ENCODE results near the gene EEFSEC.

Gene EEFSEC

DNA sequence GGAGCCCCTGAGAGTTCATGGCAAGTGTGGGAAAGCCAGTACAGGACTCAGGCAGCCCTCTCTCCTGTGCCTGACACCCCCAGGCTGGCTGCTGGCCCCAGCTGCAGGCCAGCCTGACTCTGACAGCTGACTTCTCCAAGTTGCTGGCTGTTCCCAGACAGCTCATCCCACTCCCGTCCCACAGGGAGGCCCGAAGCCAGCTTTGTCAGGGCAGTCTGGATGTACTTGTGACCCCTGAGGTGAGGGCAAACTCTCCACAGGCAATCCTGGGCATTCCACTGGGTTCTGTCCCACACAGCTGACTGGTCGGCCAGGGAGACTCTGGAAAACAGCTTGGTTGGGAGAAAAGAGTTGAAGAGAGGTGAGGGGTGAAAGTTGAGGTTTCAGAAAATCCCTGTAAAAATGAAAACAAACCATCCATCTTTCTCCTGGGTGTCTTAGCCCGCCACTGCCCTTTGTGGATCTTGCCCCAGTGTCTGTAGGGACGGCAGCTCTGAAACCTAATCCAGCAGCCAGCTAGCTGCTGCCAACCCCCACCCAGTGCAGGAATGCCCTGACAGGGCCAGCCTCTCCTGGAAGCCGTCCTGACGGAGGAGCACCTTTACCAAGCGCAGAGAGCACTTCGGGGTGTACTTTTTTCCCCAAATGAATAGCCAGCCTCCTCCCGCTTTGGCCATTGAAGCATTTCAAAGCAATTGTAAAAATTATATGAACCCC, 225.5 kb downstream of the EEFSEC start:
- Histone ChIP-seq H3K27me3 (replicated peaks; ENCODE audit: control insufficient read depth, insufficient read depth, low read length) (no peaks in the 10 kb centered on the region), H3K4me3 (replicated peaks; ENCODE audit: low read depth, low read length) (no peak overlapping the region), H3K36me3 (ENCODE audit: control insufficient read depth, insufficient read depth, low read length) (peaks cover 2% of the 10 kb centered on the region; the same call in 1 of the 2 replicates)
- TF ChIP-seq, protein P1, sequence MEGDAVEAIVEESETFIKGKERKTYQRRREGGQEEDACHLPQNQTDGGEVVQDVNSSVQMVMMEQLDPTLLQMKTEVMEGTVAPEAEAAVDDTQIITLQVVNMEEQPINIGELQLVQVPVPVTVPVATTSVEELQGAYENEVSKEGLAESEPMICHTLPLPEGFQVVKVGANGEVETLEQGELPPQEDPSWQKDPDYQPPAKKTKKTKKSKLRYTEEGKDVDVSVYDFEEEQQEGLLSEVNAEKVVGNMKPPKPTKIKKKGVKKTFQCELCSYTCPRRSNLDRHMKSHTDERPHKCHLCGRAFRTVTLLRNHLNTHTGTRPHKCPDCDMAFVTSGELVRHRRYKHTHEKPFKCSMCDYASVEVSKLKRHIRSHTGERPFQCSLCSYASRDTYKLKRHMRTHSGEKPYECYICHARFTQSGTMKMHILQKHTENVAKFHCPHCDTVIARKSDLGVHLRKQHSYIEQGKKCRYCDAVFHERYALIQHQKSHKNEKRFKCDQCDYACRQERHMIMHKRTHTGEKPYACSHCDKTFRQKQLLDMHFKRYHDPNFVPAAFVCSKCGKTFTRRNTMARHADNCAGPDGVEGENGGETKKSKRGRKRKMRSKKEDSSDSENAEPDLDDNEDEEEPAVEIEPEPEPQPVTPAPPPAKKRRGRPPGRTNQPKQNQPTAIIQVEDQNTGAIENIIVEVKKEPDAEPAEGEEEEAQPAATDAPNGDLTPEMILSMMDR (IDR thresholded peaks at IDR 0.05; ENCODE audit: insufficient read depth, low read length, poor library complexity, severe bottlenecking) = no peak
- DNase-seq (ENCODE audit: extremely low read depth, insufficient read length) = no peak

DNA sequence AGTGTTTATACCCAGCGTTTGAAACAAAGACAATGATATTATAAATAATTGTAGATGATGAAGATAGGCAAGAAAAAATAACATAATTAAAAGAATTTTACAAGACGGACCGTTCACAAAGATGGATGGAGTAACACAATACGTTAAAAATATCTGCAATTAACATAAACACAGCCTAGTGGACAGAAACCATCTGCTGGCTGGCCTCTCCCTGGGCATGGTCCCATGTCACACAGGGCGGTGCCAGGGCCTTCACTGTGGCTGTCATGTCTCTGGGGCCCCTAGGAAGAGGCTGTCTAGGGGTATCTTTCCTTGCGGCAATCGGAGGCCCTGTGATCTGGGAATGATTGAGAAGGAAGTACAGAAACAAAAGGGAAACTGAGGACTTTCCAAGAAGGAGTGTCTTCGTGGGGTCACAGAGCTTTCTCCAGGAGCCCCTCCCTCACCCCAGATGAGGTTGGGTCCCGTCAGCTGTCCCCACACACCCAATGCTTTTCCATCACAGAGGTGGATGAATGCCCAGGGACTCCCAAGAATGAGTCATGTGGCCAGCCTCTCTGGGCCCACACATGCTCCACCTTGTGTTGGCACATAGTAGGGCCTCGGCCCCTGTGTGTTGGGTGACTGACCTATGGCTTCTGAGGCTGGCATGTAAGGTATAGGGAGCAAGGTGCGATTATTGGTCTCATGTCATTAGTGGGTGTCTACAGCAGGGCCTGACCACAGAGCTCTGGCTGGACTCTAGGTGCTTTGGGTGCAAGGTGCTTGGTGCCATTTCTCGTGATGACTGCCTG, 226.3 kb downstream of the EEFSEC start:
- H3K4me3 ChIP-seq (replicated peaks; ENCODE audit: low read depth, low read length) = no peak overlapping the region
- no peaks in the 10 kb centered on the region for H3K27me3 ChIP-seq (replicated peaks; ENCODE audit: control insufficient read depth, insufficient read depth, low read length)
- DNase-seq (ENCODE audit: extremely low read depth, insufficient read length) = no peak
- TF ChIP-seq, protein P1 (IDR thresholded peaks at IDR 0.05; ENCODE audit: insufficient read depth, low read length, poor library complexity, severe bottlenecking) = no peak
- H3K36me3 ChIP-seq (ENCODE audit: control insufficient read depth, insufficient read depth, low read length) = peaks cover 2% of the 10 kb centered on the region; the same call in 1 of the 2 replicates

DNA sequence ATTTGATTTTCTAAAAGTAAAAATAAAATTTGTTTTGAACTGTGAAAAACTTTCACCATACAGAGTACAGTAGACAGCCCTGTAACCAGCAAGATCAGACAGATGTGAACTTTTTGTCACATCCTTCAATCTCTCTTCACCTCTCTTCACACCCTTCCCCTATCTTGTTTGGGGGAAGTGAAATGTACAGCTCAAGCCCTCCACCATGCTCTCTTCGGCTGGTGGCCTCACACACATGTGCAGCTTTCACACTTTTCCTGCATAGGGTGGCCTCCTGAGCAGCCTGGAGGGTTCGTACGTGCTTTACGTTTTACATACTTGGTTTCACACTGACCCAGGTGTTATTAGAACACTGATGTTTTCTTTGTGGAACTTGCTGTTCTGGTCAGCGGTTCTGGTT, 227.0 kb downstream of the EEFSEC start:
- no peak overlapping the region for H3K4me3 ChIP-seq (replicated peaks; ENCODE audit: low read depth, low read length)
- H3K27me3 ChIP-seq (replicated peaks; ENCODE audit: control insufficient read depth, insufficient read depth, low read length) = no peaks in the 10 kb centered on the region
- DNase-seq (ENCODE audit: extremely low read depth, insufficient read length) = no peak
- TF ChIP-seq, protein P1 (IDR thresholded peaks at IDR 0.05; ENCODE audit: insufficient read depth, low read length, poor library complexity, severe bottlenecking) = no peak
- H3K36me3 ChIP-seq (ENCODE audit: control insufficient read depth, insufficient read depth, low read length) = peaks cover 2% of the 10 kb centered on the region; the same call in 1 of the 2 replicates

DNA sequence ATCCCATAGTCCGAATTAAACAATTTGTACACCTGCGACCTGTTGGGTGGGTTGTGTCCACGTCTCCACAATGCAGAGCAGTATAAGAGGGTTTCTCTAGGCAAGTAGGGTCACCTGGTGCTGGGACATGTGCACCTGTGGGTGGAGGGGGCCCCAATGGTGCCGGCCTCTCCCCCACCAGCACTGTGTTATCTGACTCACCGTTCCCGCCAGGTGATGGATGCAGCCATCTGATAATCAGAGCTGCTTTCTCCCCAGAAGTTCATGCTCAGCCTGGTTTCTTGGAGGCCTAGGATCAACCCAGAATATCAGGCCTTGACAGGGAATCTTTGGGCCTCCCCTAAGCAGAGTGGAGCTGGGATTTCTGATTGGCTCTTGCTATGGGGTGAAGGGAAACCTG, 227.4 kb downstream of the EEFSEC start:
- peaks cover 2% of the 10 kb centered on the region; the same call in 1 of the 2 replicates for H3K36me3 ChIP-seq (ENCODE audit: control insufficient read depth, insufficient read depth, low read length)

DNA sequence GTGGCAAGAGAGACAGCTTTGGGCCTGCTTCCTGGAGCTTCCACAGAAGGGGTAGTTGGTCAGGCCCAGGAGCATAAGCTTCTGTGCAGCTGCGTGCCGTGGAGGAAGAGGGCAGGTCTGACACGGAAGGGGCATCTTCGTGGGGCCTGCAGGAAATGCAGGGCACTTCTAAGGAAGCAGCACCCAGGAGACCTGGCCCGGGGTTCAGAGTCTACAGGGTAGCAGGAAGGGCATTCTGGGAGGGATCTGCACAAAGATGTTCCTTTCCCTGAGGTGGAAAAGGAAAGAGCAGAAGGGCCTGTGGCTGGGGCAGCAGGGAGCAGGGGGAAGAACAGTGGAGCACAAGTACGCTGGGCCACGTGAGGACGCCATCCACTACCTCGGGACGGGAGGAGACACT, 228.3 kb downstream of the EEFSEC start:
- no peaks in the 10 kb centered on the region for H3K36me3 ChIP-seq (ENCODE audit: control insufficient read depth, insufficient read depth, low read length)
- no peak for DNase-seq (ENCODE audit: extremely low read depth, insufficient read length)
- TF ChIP-seq, protein P1 (IDR thresholded peaks at IDR 0.05; ENCODE audit: insufficient read depth, low read length, poor library complexity, severe bottlenecking) = no peak
- no peak overlapping the region for H3K4me3 ChIP-seq (replicated peaks; ENCODE audit: low read depth, low read length)
- H3K27me3 ChIP-seq (replicated peaks; ENCODE audit: control insufficient read depth, insufficient read depth, low read length) = no peaks in the 10 kb centered on the region

More for the DNA sequence above, 227.4 kb downstream of the EEFSEC start:
- DNase-seq (ENCODE audit: extremely low read depth, insufficient read length) = no peak
- Histone ChIP-seq H3K27me3 (replicated peaks; ENCODE audit: control insufficient read depth, insufficient read depth, low read length) (no peaks in the 10 kb centered on the region), H3K4me3 (replicated peaks; ENCODE audit: low read depth, low read length) (no peak overlapping the region)
- TF ChIP-seq, protein P1 (IDR thresholded peaks at IDR 0.05; ENCODE audit: insufficient read depth, low read length, poor library complexity, severe bottlenecking) = no peak
